Measurements from ENCODE around the gene BCAS3.

The BCAS3 gene

GRCh38 chr17:61117983-61118382 lies 440.3 kb downstream of the BCAS3 start:
- no peak overlapping the region for H3K4me3 ChIP-seq (ENCODE audit: low read length)
- no peaks in the 10 kb centered on the region for H3K27me3 ChIP-seq (ENCODE audit: insufficient read depth, low read length)
- H3K9me3 ChIP-seq (ENCODE audit: low read length) = peaks cover 3% of the 10 kb centered on the region
- peaks cover 8% of the 10 kb centered on the region for H3K4me1 ChIP-seq (ENCODE audit: insufficient read depth, low read length)
- no peak overlapping the region for H2AFZ ChIP-seq (ENCODE audit: low read depth, low read length)
- H3K36me3 ChIP-seq (ENCODE audit: insufficient read depth, low read length) = no peaks in the 10 kb centered on the region

- Histone ChIP-seq H3K4me3 (ENCODE audit: low read length) (no peak overlapping the region), H2AFZ (ENCODE audit: low read depth, low read length) (no peak overlapping the region), H3K4me1 (ENCODE audit: insufficient read depth, low read length) (peaks cover 8% of the 10 kb centered on the region), H3K9me3 (ENCODE audit: low read length) (peaks cover 3% of the 10 kb centered on the region), H3K36me3 (ENCODE audit: insufficient read depth, low read length) (no peaks in the 10 kb centered on the region), H3K27me3 (ENCODE audit: insufficient read depth, low read length) (no peaks in the 10 kb centered on the region)
Observed at GRCh38 chr17:61118871-61119270, 441.2 kb downstream of the BCAS3 start.

- no peaks in the 10 kb centered on the region for H3K36me3 ChIP-seq (ENCODE audit: insufficient read depth, low read length)
Observed at GRCh38 chr17:61122326-61122913, 444.8 kb downstream of the BCAS3 start.

GRCh38 chr17:61124562-61124961 lies 446.9 kb downstream of the BCAS3 start:
- no peak overlapping the region for H3K4me3 ChIP-seq (ENCODE audit: low read length)
- H3K27me3 ChIP-seq (ENCODE audit: insufficient read depth, low read length) = no peaks in the 10 kb centered on the region
- H3K4me1 ChIP-seq (ENCODE audit: insufficient read depth, low read length) = no peaks in the 10 kb centered on the region
- H2AFZ ChIP-seq (ENCODE audit: low read depth, low read length) = no peak overlapping the region
- no peaks in the 10 kb centered on the region for H3K9me3 ChIP-seq (ENCODE audit: low read length)
- no peaks in the 10 kb centered on the region for H3K36me3 ChIP-seq (ENCODE audit: insufficient read depth, low read length)

More at GRCh38 chr17:61122326-61122913, 444.8 kb downstream of the BCAS3 start:
- H2AFZ ChIP-seq (ENCODE audit: low read depth, low read length) = no peak overlapping the region
- no peaks in the 10 kb centered on the region for H3K9me3 ChIP-seq (ENCODE audit: low read length)
- no peaks in the 10 kb centered on the region for H3K27me3 ChIP-seq (ENCODE audit: insufficient read depth, low read length)
- peaks cover 8% of the 10 kb centered on the region for H3K4me1 ChIP-seq (ENCODE audit: insufficient read depth, low read length)
- H3K4me3 ChIP-seq (ENCODE audit: low read length) = no peak overlapping the region

- no peaks in the 10 kb centered on the region for H3K4me1 ChIP-seq (ENCODE audit: insufficient read depth, low read length)
- H3K36me3 ChIP-seq (ENCODE audit: insufficient read depth, low read length) = no peaks in the 10 kb centered on the region
- H3K27me3 ChIP-seq (ENCODE audit: insufficient read depth, low read length) = no peaks in the 10 kb centered on the region
- H3K9me3 ChIP-seq (ENCODE audit: low read length) = no peaks in the 10 kb centered on the region
- H2AFZ ChIP-seq (ENCODE audit: low read depth, low read length) = no peak overlapping the region
- no peak overlapping the region for H3K4me3 ChIP-seq (ENCODE audit: low read length)
Observed at GRCh38 chr17:61126473-61127249, 449.0 kb downstream of the BCAS3 start.

GRCh38 chr17:61127960-61128359 lies 450.3 kb downstream of the BCAS3 start:
- H3K4me1 ChIP-seq (ENCODE audit: insufficient read depth, low read length) = no peaks in the 10 kb centered on the region
- H3K36me3 ChIP-seq (ENCODE audit: insufficient read depth, low read length) = no peaks in the 10 kb centered on the region
- no peaks in the 10 kb centered on the region for H3K27me3 ChIP-seq (ENCODE audit: insufficient read depth, low read length)
- no peaks in the 10 kb centered on the region for H3K9me3 ChIP-seq (ENCODE audit: low read length)
- no peak overlapping the region for H2AFZ ChIP-seq (ENCODE audit: low read depth, low read length)
- H3K4me3 ChIP-seq (ENCODE audit: low read length) = no peak overlapping the region

- Histone ChIP-seq H3K9me3 (ENCODE audit: low read length) (no peaks in the 10 kb centered on the region), H3K4me3 (ENCODE audit: low read length) (no peak overlapping the region), H3K4me1 (ENCODE audit: insufficient read depth, low read length) (no peaks in the 10 kb centered on the region), H3K27me3 (ENCODE audit: insufficient read depth, low read length) (no peaks in the 10 kb centered on the region), H3K36me3 (ENCODE audit: insufficient read depth, low read length) (no peaks in the 10 kb centered on the region), H2AFZ (ENCODE audit: low read depth, low read length) (no peak overlapping the region)
Observed at GRCh38 chr17:61128661-61129115, 451.0 kb downstream of the BCAS3 start.

GRCh38 chr17:61129267-61130254 lies 451.9 kb downstream of the BCAS3 start:
- no peak overlapping the region for H2AFZ ChIP-seq (ENCODE audit: low read depth, low read length)
- H3K4me3 ChIP-seq (ENCODE audit: low read length) = no peak overlapping the region
- H3K27me3 ChIP-seq (ENCODE audit: insufficient read depth, low read length) = no peaks in the 10 kb centered on the region
- no peaks in the 10 kb centered on the region for H3K4me1 ChIP-seq (ENCODE audit: insufficient read depth, low read length)
- H3K9me3 ChIP-seq (ENCODE audit: low read length) = no peaks in the 10 kb centered on the region
- H3K36me3 ChIP-seq (ENCODE audit: insufficient read depth, low read length) = no peaks in the 10 kb centered on the region

- Histone ChIP-seq H3K36me3 (ENCODE audit: insufficient read depth, low read length) (no peaks in the 10 kb centered on the region), H3K9me3 (ENCODE audit: low read length) (no peaks in the 10 kb centered on the region), H3K4me3 (ENCODE audit: low read length) (no peak overlapping the region), H3K4me1 (ENCODE audit: insufficient read depth, low read length) (no peaks in the 10 kb centered on the region), H2AFZ (ENCODE audit: low read depth, low read length) (no peak overlapping the region), H3K27me3 (ENCODE audit: insufficient read depth, low read length) (no peaks in the 10 kb centered on the region)
Observed at GRCh38 chr17:61130330-61130729, 452.7 kb downstream of the BCAS3 start.

GRCh38 chr17:61131585-61131984 lies 453.9 kb downstream of the BCAS3 start:
- Histone ChIP-seq H3K4me3 (ENCODE audit: low read length) (no peak overlapping the region), H2AFZ (ENCODE audit: low read depth, low read length) (no peak overlapping the region), H3K36me3 (ENCODE audit: insufficient read depth, low read length) (no peaks in the 10 kb centered on the region), H3K27me3 (ENCODE audit: insufficient read depth, low read length) (no peaks in the 10 kb centered on the region), H3K4me1 (ENCODE audit: insufficient read depth, low read length) (no peaks in the 10 kb centered on the region), H3K9me3 (ENCODE audit: low read length) (no peaks in the 10 kb centered on the region)

GRCh38 chr17:61132524-61132923 lies 454.9 kb downstream of the BCAS3 start:
- H3K4me3 ChIP-seq (ENCODE audit: low read length) = no peak overlapping the region
- H3K9me3 ChIP-seq (ENCODE audit: low read length) = no peaks in the 10 kb centered on the region
- H3K36me3 ChIP-seq (ENCODE audit: insufficient read depth, low read length) = no peaks in the 10 kb centered on the region
- no peaks in the 10 kb centered on the region for H3K27me3 ChIP-seq (ENCODE audit: insufficient read depth, low read length)
- no peaks in the 10 kb centered on the region for H3K4me1 ChIP-seq (ENCODE audit: insufficient read depth, low read length)
- no peak overlapping the region for H2AFZ ChIP-seq (ENCODE audit: low read depth, low read length)

- Histone ChIP-seq H3K9me3 (ENCODE audit: low read length) (no peaks in the 10 kb centered on the region), H3K36me3 (ENCODE audit: insufficient read depth, low read length) (no peaks in the 10 kb centered on the region), H2AFZ (ENCODE audit: low read depth, low read length) (no peak overlapping the region), H3K4me3 (ENCODE audit: low read length) (no peak overlapping the region), H3K27me3 (ENCODE audit: insufficient read depth, low read length) (no peaks in the 10 kb centered on the region), H3K4me1 (ENCODE audit: insufficient read depth, low read length) (no peaks in the 10 kb centered on the region)
Observed at GRCh38 chr17:61133853-61134252, 456.2 kb downstream of the BCAS3 start.

All from neuron (in vitro differentiated cells).